Neural progenitor cell (in vitro differentiated cells): ENCODE data around the gene QKI.

ENCODE experiments used
- CTCF ChIP-seq: fragments of 200-600 bp; sonication (generic); IDR thresholded peaks from 2 replicates; pipeline ENCODE4 v1.5.1; 2017; ENCODE audit warnings: antibody characterized with exemption, mild to moderate bottlenecking
- EZH2 ChIP-seq: fragments of 200-600 bp; sonication (generic); IDR thresholded peaks from 2 replicates; pipeline ENCODE4 v1.6.1; 2017; ENCODE audit warnings: antibody characterized with exemption, mild to moderate bottlenecking, moderate library complexity
- EZH2phosphoT487 ChIP-seq: fragments of 200-600 bp; sonication (generic); IDR thresholded peaks from 2 replicates; pipeline ENCODE4 v1.6.1; 2017; ENCODE audit warnings: antibody characterized with exemption

- no peak for TF ChIP-seq CTCF
- TF ChIP-seq EZH2, result no peak
- TF ChIP-seq EZH2phosphoT487, result no peak
These were observed 17.8 kb downstream of the QKI start for GRCh38 chr6:163432300-163432699.
